GM21447 (cell line): ENCODE measurements around the gene DCDC2C.

Experiments used
- ATAC-seq: cut with Tn5 transposase; IDR thresholded peaks from one replicate; pipeline ENCODE4 v1.9.1; 2021; ENCODE audit not compliant: unreplicated experiment

Gene DCDC2C

GRCh38 chr2:3672861-3673678, 30.3 kb upstream of the DCDC2C start:
- no peak for ATAC-seq

GRCh38 chr2:3674066-3674845, 29.1 kb upstream of the DCDC2C start:
- no peak for ATAC-seq

- no peak for ATAC-seq
These were observed 27.7 kb upstream of the DCDC2C start for GRCh38 chr2:3675687-3676086.

- ATAC-seq: no peak
These were observed 25.9 kb upstream of the DCDC2C start for GRCh38 chr2:3677436-3677835.

- no peak for ATAC-seq
These were observed 25.2 kb upstream of the DCDC2C start for GRCh38 chr2:3678212-3678611.

- ATAC-seq: no peak
These were observed 24.2 kb upstream of the DCDC2C start for GRCh38 chr2:3679180-3679579.

GRCh38 chr2:3679616-3680393, 23.6 kb upstream of the DCDC2C start:
- ATAC-seq: no peak

GRCh38 chr2:3680548-3681345, 22.6 kb upstream of the DCDC2C start:
- no peak for ATAC-seq

GRCh38 chr2:3681625-3682024, 21.8 kb upstream of the DCDC2C start:
- no peak for ATAC-seq

GRCh38 chr2:3682811-3683210, 20.6 kb upstream of the DCDC2C start:
- no peak for ATAC-seq

GRCh38 chr2:3683748-3684454, 19.5 kb upstream of the DCDC2C start:
- no peak for ATAC-seq

GRCh38 chr2:3689998-3690748, 13.2 kb upstream of the DCDC2C start:
- ATAC-seq: no peak

- ATAC-seq: no peak
These were observed 11.0 kb upstream of the DCDC2C start for GRCh38 chr2:3692375-3692774.

- no peak for ATAC-seq
These were observed 6.8 kb upstream of the DCDC2C start for GRCh38 chr2:3696545-3696944.

- ATAC-seq: no peak
These were observed 2.3 kb upstream of the DCDC2C start for GRCh38 chr2:3701071-3701470.

GRCh38 chr2:3703757-3704355, 481 bp downstream of the DCDC2C start:
- no peak for ATAC-seq

GRCh38 chr2:3704692-3705091, 1.3 kb downstream of the DCDC2C start:
- no peak for ATAC-seq

GRCh38 chr2:3705782-3706181, 2.4 kb downstream of the DCDC2C start:
- no peak for ATAC-seq

GRCh38 chr2:3706892-3707291, 3.5 kb downstream of the DCDC2C start:
- no peak for ATAC-seq
